Activated CD4-positive, alpha-beta T cell treated with anti-CD3 and anti-CD28 coated beads, Interleukin-2, amount 50 U/mL, for 1 hour (primary cell): ENCODE data around the gene ARMH4.

ENCODE experiments used
- DNase-seq: peaks from one replicate; pipeline ENCODE4 v3.0.0-alpha.2; 2020

Gene ARMH4

GRCh38 chr14:57957441-57957840, 194.6 kb downstream of the ARMH4 start:
- DNase-seq, result no peak
